GM10847 (cell line): ENCODE results near the gene BABAM2.

Experiments
- POLR2A ChIP-seq: IDR thresholded peaks from 2 replicates; pipeline ENCODE4 v1.6.1; 2011; ENCODE audit not compliant: insufficient read length; ENCODE audit errors: extremely low read depth

BABAM2 gene

GRCh38 chr2:28052691-28053090 lies 162.2 kb downstream of the BABAM2 start:
- no peak for TF ChIP-seq POLR2A

GRCh38 chr2:28053597-28053996 lies 163.1 kb downstream of the BABAM2 start:
- no peak for TF ChIP-seq POLR2A

GRCh38 chr2:28054916-28055315 lies 164.4 kb downstream of the BABAM2 start:
- no peak for TF ChIP-seq POLR2A

- TF ChIP-seq POLR2A = no peak
Measured at GRCh38 chr2:28055325-28055970, 164.9 kb downstream of the BABAM2 start.

DNA sequence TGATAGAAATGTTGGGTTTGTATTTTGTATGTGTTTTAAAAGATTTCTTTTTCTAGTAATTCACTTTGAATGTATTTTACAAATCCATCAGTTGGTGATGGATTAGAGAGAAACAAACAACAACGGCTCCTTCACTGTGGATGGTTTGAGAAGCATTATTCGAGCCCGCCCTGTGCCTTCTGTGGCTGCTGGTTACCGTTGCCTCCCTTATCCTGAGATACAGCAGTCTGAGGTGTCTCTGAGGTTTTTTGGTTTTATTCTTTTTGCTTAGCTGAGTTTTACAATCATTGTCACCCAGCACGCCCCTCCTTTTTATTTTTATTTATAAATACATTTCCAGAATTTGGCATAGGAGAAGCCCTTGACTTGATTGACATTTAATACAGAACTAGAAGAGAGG lies 168.3 kb downstream of the BABAM2 start:
- no peak for TF ChIP-seq POLR2A

DNA sequence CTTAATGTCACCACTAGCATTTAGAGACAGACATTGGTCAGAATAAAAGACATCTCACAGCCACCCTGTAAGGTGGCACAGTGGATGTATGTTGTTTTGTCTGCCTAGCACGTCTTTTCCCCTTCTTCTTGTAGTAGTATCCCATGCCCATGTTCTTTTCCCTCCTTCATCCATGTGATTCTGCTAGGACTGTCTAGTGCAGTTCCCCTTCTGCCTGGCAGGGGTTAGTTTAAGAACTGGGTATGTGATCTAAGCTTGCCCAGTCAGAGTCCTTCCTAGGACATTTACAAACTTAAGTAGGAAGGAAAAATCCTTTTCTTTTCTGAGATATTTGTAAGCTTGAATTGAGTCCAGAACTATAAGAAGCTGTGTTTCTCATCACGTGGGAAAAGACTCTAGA lies 172.3 kb downstream of the BABAM2 start:
- TF ChIP-seq POLR2A = no peak

GRCh38 chr2:28063492-28063962 lies 173.0 kb downstream of the BABAM2 start:
- no peak for TF ChIP-seq POLR2A

DNA sequence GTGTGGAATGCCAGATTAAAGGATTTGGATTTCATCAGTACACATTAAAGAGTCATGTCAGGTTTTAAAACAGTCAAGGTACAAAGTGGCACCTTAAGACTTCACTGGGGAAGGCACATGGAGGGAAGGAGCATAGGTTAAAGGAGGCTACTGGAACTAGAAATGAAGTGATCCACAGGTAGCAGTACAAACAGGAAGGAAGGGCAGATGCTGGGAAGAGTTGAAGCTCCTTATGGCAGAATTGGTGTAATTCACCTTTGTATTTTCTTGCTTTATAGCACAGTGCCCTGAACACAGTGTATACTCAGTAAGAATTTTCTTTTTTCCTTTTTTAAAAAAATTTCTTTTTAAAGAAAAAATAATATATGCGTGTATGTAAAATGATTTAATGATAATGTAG lies 177.1 kb downstream of the BABAM2 start:
- TF ChIP-seq POLR2A = no peak

DNA sequence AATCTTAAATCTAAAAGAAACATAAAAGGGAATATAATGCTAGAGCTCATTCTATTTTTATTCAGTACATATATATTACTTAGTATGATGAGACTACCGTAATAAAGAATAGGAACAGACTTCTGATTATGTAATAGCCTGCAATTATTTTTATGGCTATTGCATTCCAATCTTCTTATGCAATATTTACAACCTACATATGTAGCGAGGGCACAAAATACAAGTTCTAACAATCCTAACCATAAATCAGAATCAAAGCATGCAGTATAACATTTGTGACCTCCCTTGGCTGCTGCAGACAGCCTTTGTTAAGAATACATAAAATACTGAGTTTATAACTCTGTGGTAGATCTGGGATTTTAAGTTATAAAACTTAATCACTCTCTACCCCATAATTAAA lies 177.6 kb downstream of the BABAM2 start:
- TF ChIP-seq POLR2A = no peak

DNA sequence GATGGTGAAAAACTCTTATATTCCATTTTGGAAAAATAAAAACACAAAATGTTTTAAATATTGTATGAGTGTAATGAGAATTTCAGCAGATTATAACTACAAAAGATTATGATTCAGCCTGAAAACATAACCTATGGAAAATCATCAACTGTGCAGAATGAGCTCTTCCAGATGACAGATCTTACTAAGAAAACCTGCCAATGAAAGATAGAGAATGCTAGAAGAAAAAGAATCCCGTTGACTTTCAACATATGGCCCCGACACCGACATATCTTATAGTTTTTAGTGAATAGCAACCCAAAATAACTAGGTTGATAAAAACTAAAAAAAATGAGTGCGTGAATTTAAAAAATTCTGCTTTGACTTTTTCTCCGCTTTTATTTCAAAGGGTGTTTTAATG lies 178.0 kb downstream of the BABAM2 start:
- TF ChIP-seq POLR2A = no peak

DNA sequence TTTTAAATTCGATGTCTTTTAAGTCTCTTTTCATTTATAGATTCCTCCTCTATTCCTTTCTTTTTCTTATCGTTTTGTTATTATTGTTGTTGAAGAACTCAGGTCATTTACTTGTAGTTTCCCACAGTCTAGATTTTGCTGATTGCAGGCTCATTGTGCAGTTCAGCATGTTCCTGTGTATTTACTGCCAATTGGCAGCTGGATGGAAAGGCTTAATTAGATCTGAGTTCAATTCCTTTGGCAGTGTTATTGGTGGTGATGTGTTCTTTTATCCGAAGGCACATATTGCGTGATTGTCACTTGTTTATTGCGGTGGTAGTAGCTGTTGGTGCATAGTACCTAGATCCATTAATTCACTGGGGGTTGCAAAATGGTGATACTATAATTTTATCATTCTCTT lies 180.7 kb downstream of the BABAM2 start:
- no peak for TF ChIP-seq POLR2A

DNA sequence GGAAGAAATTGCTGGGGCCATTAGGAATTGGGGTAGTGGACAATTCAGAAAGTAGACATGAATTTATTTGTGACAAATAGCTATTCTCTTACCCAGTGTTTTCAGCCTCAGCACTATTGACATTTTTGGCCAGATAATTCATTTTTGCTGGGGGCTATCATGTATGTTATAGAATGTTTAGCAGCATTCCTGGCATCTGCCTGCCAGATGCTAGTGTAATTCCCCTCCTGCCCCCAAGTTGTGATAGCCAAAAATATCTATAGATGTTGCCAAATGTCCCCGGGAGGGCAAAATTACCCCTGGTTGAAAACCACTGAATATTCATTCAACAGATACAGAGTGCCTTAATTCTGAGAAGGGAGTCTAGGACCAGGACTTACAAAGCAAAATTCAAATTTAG lies 183.6 kb downstream of the BABAM2 start:
- TF ChIP-seq POLR2A = no peak

DNA sequence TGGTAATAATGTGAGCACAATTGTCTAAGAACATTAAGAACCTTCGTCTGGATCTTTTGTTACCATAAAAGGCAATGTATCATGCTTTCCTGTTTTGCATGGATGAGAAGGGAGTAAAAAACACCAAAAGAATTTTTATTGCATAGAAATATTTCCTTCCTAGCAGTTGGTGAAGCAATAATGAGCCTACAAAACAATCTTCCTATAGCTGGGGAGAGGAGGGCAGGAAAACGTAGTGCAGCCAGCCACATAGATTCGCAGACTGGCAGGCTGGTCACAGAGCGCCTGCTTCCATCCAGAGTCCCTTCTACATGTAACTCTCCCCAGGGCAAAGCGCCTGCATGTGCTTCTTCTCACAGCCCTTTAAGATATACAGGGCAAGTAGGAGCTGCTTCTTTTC lies 190.4 kb downstream of the BABAM2 start:
- TF ChIP-seq POLR2A = no peak

GRCh38 chr2:28082131-28082530 lies 191.6 kb downstream of the BABAM2 start:
- TF ChIP-seq POLR2A = no peak

- TF ChIP-seq POLR2A = no peak
Measured at GRCh38 chr2:28083476-28083875, 192.9 kb downstream of the BABAM2 start.

- no peak for TF ChIP-seq POLR2A
Measured at GRCh38 chr2:28084564-28084963, 194.0 kb downstream of the BABAM2 start.

GRCh38 chr2:28085201-28085600 lies 194.7 kb downstream of the BABAM2 start:
- TF ChIP-seq POLR2A = no peak
